ENCODE data around the gene TCEA2. TPM values are rescaled to one million over a fixed set of nuclear protein-coding genes. Genes with fewer than 3 reads are reported as not detected.

The TCEA2 gene
- polyA plus RNA-seq, 3 donors, result 15.7 to 24.3 (median 16.0) TPM

GRCh38 chr20:64079273-64080012 is 16.4 kb downstream of the TCEA2 start, which contains the start of gene RGS19:
Gene RGS19 (minus strand): TSS chr20:64079518. CDS start chr20:64076886, 2,632 bp downstream.
- Histone ChIP-seq H4K20me1 (ENCODE audit: insufficient read depth, low read length) (peaks cover 88% of the 10 kb centered on the region), H2AFZ (ENCODE audit: insufficient read depth, low read depth, low read length, poor library complexity, severe bottlenecking) (peak within 1 kb of the TSS; percentile 69)

More at GRCh38 chr20:64079273-64080012, 16.4 kb downstream of the TCEA2 start, which contains the start of gene RGS19:
- peak; percentile 89 to 94 (median 91) for DNase-seq
- peak within 1 kb of the TSS; percentile 81 to 87 for H3K27ac ChIP-seq (ENCODE audit: low read depth in 1 of 2, low read length in 2 of 2)
- peaks cover 54% of the 10 kb centered on the region for H3K4me1 Mint-ChIP-seq
- no peak for TF ChIP-seq CTCF (IDR thresholded peaks at IDR 0.05)
- H3K27me3 Mint-ChIP-seq (ENCODE audit: low read depth in 3 of 3), result peaks cover 7 to 10% (median 8%) of the 10 kb centered on the region in 3 donors
- H3K4me3 Mint-ChIP-seq, result peak within 1 kb of the TSS; percentile 95 to 97
- H3K27me3 ChIP-seq (ENCODE audit: control insufficient read depth in 2 of 2, insufficient read depth in 2 of 2, low read length in 2 of 2), result peaks cover under 1 to 4% of the 10 kb centered on the region in 2 donors
- peaks cover 0 to 2% (median 0%) of the 10 kb centered on the region in 7 donors for H3K9me3 Mint-ChIP-seq
- H3K36me3 Mint-ChIP-seq, result peaks cover 17 to 27% of the 10 kb centered on the region in 2 donors
- H3K4me2 ChIP-seq (replicated peaks; ENCODE audit: extremely low read depth, low read length, poor library complexity, severe bottlenecking), result peak within 1 kb of the TSS; percentile 97
- no peaks in the 10 kb centered on the region for H3K9me3 ChIP-seq (replicated peaks in 1 of 2; ENCODE audit: control insufficient read depth in 1 of 2, insufficient read depth in 1 of 2, low read length in 2 of 2)
- H3K4me1 ChIP-seq (ENCODE audit: control insufficient read depth in 1 of 2, insufficient read depth in 2 of 2, low read length in 2 of 2), result peaks cover 54 to 77% of the 10 kb centered on the region in 2 donors
- H3K36me3 ChIP-seq (replicated peaks in 1 of 2; ENCODE audit: control insufficient read depth in 1 of 2, insufficient read depth in 2 of 2, low read length in 2 of 2), result peaks cover 18 to 19% of the 10 kb centered on the region in 2 donors
- H3K9ac ChIP-seq (ENCODE audit: insufficient read depth, low read length, poor library complexity, severe bottlenecking), result peak within 1 kb of the TSS; percentile 88
- H3K4me3 ChIP-seq (replicated peaks in 1 of 3; ENCODE audit: low read depth in 2 of 3, low read length in 3 of 3), result peak within 1 kb of the TSS; percentile 84 to 100 (median 88)
- peaks cover 77% of the 10 kb centered on the region for H3K79me2 ChIP-seq (ENCODE audit: insufficient read depth, low read length)
- under 1% methylated on average over 65 of the region's 73 CpGs for WGBS (ENCODE audit: insufficient coverage)
- H3K27ac Mint-ChIP-seq, result peak within 1 kb of the TSS; percentile 89 to 95 (median 93)
- intact Hi-C loops (cut with micrococcal nuclease), result loop anchor here (1.0 to 5.0 kb wide), 4 partner anchors 16 to 173 kb away; partner anchors contain the start of gene TCEA2 (in 2 of the 2)

All from CD14-positive monocyte (primary cell).